DOHH2 (cell line): ENCODE data around the gene ADAMTS7.
"Not testable (repeated sequence)": the region's sequence is repeated elsewhere in the genome, so short reads cannot be mapped to it uniquely, and the experiment has no call there.

ENCODE experiments used
- H3F3A ChIP-seq: fragments of 200-600 bp; sonication (generic), shearing (Covaris generic); 2 replicates; pipeline ENCODE4 v1.6.0; 2016; ENCODE audit warnings: antibody characterized with exemption, mild to moderate bottlenecking; ENCODE audit not compliant: control insufficient read depth, insufficient read depth
- H3K27ac ChIP-seq: fragments of 200-600 bp; sonication (generic); 2 replicates; pipeline ENCODE4 v1.5.1; 2014; ENCODE audit warnings: low read depth, mild to moderate bottlenecking, low read length, moderate library complexity
- H3K27me3 ChIP-seq: fragments of 200-600 bp; sonication (generic); 2 replicates; pipeline ENCODE4 v1.6.1; 2014; ENCODE audit warnings: mild to moderate bottlenecking, low read length, mixed read lengths; ENCODE audit not compliant: control insufficient read depth
- H3K36me3 ChIP-seq: fragments of 200-600 bp; sonication (generic); 2 replicates; pipeline ENCODE4 v1.6.1; 2014; ENCODE audit warnings: mild to moderate bottlenecking, low read length, moderate library complexity, mixed read lengths; ENCODE audit not compliant: control insufficient read depth
- H3K4me1 ChIP-seq: fragments of 200-600 bp; sonication (generic); 2 replicates; pipeline ENCODE4 v1.6.1; 2014; ENCODE audit warnings: mild to moderate bottlenecking, low read length, mixed read lengths; ENCODE audit not compliant: control insufficient read depth
- H3K4me2 ChIP-seq: fragments of 200-600 bp; sonication (generic); 2 replicates; pipeline ENCODE4 v1.6.0; 2014; ENCODE audit warnings: mild to moderate bottlenecking, low read length, moderate library complexity
- H3K4me3 ChIP-seq: fragments of 200-600 bp; sonication (generic); 2 replicates; pipeline ENCODE4 v1.5.1; 2014; ENCODE audit warnings: mild to moderate bottlenecking, low read length, mixed read lengths
- H3K79me2 ChIP-seq: fragments of 200-600 bp; sonication (generic); 2 replicates; pipeline ENCODE4 v1.6.1; 2014; ENCODE audit warnings: mild to moderate bottlenecking, low read length, mixed read lengths; ENCODE audit not compliant: control insufficient read depth
- H3K9me2 ChIP-seq: fragments of 200-600 bp; sonication (generic); replicated peaks from 2 replicates; pipeline ENCODE4 v1.6.1; 2014; ENCODE audit warnings: mild to moderate bottlenecking, low read length, mixed read lengths; ENCODE audit not compliant: control insufficient read depth
- H3K9me3 ChIP-seq: fragments of 200-600 bp; sonication (generic); 2 replicates; pipeline ENCODE4 v1.6.1; 2014; ENCODE audit warnings: antibody characterized with exemption, low read length, mixed read lengths; ENCODE audit not compliant: control insufficient read depth, insufficient read depth
- H4K20me1 ChIP-seq: fragments of 200-600 bp; sonication (generic); 2 replicates; pipeline ENCODE4 v1.6.0; 2014; ENCODE audit warnings: low read depth, mild to moderate bottlenecking, antibody characterized with exemption, low read length, moderate library complexity; ENCODE audit not compliant: control insufficient read depth, insufficient read depth
- CTCF ChIP-seq: fragments of 200-600 bp; sonication (generic); IDR thresholded peaks from one replicate; pipeline ENCODE4 v1.5.1; 2014; ENCODE audit warnings: antibody characterized with exemption, mild to moderate bottlenecking, low read depth, low read length; ENCODE audit not compliant: poor library complexity, severe bottlenecking
- EZH2phosphoT487 ChIP-seq: fragments of 200-600 bp; sonication (generic); IDR thresholded peaks from 2 replicates; pipeline ENCODE4 v1.6.1; 2017; ENCODE audit warnings: borderline replicate concordance, mild to moderate bottlenecking, antibody characterized with exemption, low read length, moderate library complexity, mixed read lengths

The ADAMTS7 gene

GRCh38 chr15:78841891-78842290 lies 30.6 kb upstream of the ADAMTS7 start:
- Histone ChIP-seq H3K4me1 (peaks cover 39% of the 10 kb centered on the region), H3K9me3 (no peaks in the 10 kb centered on the region), H3K36me3 (no peaks in the 10 kb centered on the region), H3K4me3 (no peak overlapping the region), H3K27ac (peak overlapping the region; percentile 34), H3F3A (no peaks in the 10 kb centered on the region; the same call in 1 of the 2 replicates), H3K9me2 (no peaks in the 10 kb centered on the region), H3K4me2 (peak overlapping the region; percentile 44), H4K20me1 (no peaks in the 10 kb centered on the region), H3K79me2 (no peaks in the 10 kb centered on the region), H3K27me3 (no peaks in the 10 kb centered on the region)
- TF ChIP-seq EZH2phosphoT487 (no peak), CTCF (no peak)

- Histone ChIP-seq H3K36me3 (no peaks in the 10 kb centered on the region), H3K79me2 (no peaks in the 10 kb centered on the region), H3K4me2 (peak overlapping the region; percentile 44), H3K9me3 (no peaks in the 10 kb centered on the region), H3K27ac (no peak overlapping the region; the same call in 1 of the 2 replicates), H3K4me3 (no peak overlapping the region), H3K27me3 (no peaks in the 10 kb centered on the region; the same call in 1 of the 2 replicates), H3F3A (no peaks in the 10 kb centered on the region; the same call in 1 of the 2 replicates), H3K9me2 (no peaks in the 10 kb centered on the region), H3K4me1 (peaks cover 39% of the 10 kb centered on the region), H4K20me1 (no peaks in the 10 kb centered on the region)
- TF ChIP-seq CTCF (no peak), EZH2phosphoT487 (no peak)
Observed at GRCh38 chr15:78841376-78841706, 30.1 kb upstream of the ADAMTS7 start.

GRCh38 chr15:78840661-78841375 lies 29.6 kb upstream of the ADAMTS7 start:
- no peaks in the 10 kb centered on the region for H3K36me3 ChIP-seq
- no peak overlapping the region; the same call in 1 of the 2 replicates for H3K27ac ChIP-seq
- H3K9me3 ChIP-seq = no peaks in the 10 kb centered on the region
- no peaks in the 10 kb centered on the region for H3K9me2 ChIP-seq
- peak overlapping the region; percentile 44 for H3K4me2 ChIP-seq
- H3K4me1 ChIP-seq = peaks cover 39% of the 10 kb centered on the region
- H4K20me1 ChIP-seq = no peaks in the 10 kb centered on the region
- no peaks in the 10 kb centered on the region for H3K79me2 ChIP-seq
- TF ChIP-seq EZH2phosphoT487 (no peak), CTCF (no peak)
- H3K4me3 ChIP-seq = no peak overlapping the region
- no peaks in the 10 kb centered on the region; the same call in 1 of the 2 replicates for H3F3A ChIP-seq
- H3K27me3 ChIP-seq = no peaks in the 10 kb centered on the region; the same call in 1 of the 2 replicates

- H3F3A ChIP-seq, H3K9me2 ChIP-seq, H3K4me3 ChIP-seq, H3K79me2 ChIP-seq, H3K27ac ChIP-seq, H3K9me3 ChIP-seq, H3K36me3 ChIP-seq, H4K20me1 ChIP-seq, H3K27me3 ChIP-seq: not testable (repeated sequence)
- peak overlapping the region; percentile 21; the same call in 1 of the 2 replicates for H3K4me2 ChIP-seq
- H3K4me1 ChIP-seq = peaks cover 39% of the 10 kb centered on the region
Observed at GRCh38 chr15:78839151-78839550, 27.9 kb upstream of the ADAMTS7 start.
